Activated naive CD4-positive, alpha-beta T cell treated with anti-CD3 and anti-CD28 coated beads for 36 hours (primary cell): ENCODE data around the gene SURF6. TPM values are rescaled to one million over a fixed set of nuclear protein-coding genes. Genes with fewer than 3 reads are reported as not detected.
A peak's percentile ranks its signal among the peaks of the same experiment; 100 is the strongest.

Experiments used
- CTCF ChIA-PET: fragments of 350-600 bp; sonication (Branson Sonifier 250); formaldehyde crosslinking; loops from one replicate; lab custom pipeline; 2021; ENCODE audit warnings: antibody characterized with exemption; lab: Charles Lee
- DNase-seq: peaks from one replicate; pipeline ENCODE4 v3.0.0-alpha.2; 2020
- H3K27ac Mint-ChIP-seq: one replicate; pipeline ENCODE4 v1.8.0; 2021; ENCODE audit warnings: mild to moderate bottlenecking, mixed read lengths
- H3K27me3 Mint-ChIP-seq: one replicate; pipeline ENCODE4 v1.8.0; 2021; ENCODE audit warnings: low read depth, mixed read lengths
- H3K36me3 Mint-ChIP-seq: one replicate; pipeline ENCODE4 v1.8.0; 2021; ENCODE audit warnings: low read depth, mixed read lengths
- H3K4me1 Mint-ChIP-seq: one replicate; pipeline ENCODE4 v1.8.0; 2021; ENCODE audit warnings: low read depth, mixed read lengths
- H3K4me3 Mint-ChIP-seq: one replicate; pipeline ENCODE4 v1.8.0; 2021; ENCODE audit warnings: mild to moderate bottlenecking, moderate library complexity, mixed read lengths
- H3K9me3 Mint-ChIP-seq: one replicate; pipeline ENCODE4 v1.8.0; 2021; ENCODE audit warnings: mixed read lengths
- intact Hi-C: fragments of 100-400 bp; cut with micrococcal nuclease; formaldehyde crosslinking; loops from one replicate; pipeline ENCODE4 v1.15.1; 2023
- total RNA-seq, 2 experiments: library from RNA; stranded (reverse); gene quantifications; one replicate each; pipeline ENCODE4 v1.2.3, GENCODE V29; 2021

SURF6 gene
- total RNA-seq, 2 experiments from 2014 or later: 13.6 to 13.8 TPM

- H3K4me3 Mint-ChIP-seq: no peak overlapping the region
- peaks cover 81% of the 10 kb centered on the region for H3K36me3 Mint-ChIP-seq
- H3K4me1 Mint-ChIP-seq: peaks cover 50% of the 10 kb centered on the region
- no peaks in the 10 kb centered on the region for H3K27me3 Mint-ChIP-seq
- CTCF ChIA-PET: no interaction called here
- intact Hi-C loops: no loop called here
- no peaks in the 10 kb centered on the region for H3K9me3 Mint-ChIP-seq
- no peak for DNase-seq
- no peak overlapping the region for H3K27ac Mint-ChIP-seq
Measured at GRCh38 chr9:133367221-133367620, 31.2 kb upstream of the SURF6 start.

- H3K9me3 Mint-ChIP-seq: no peaks in the 10 kb centered on the region
- no peaks in the 10 kb centered on the region for H3K27me3 Mint-ChIP-seq
- CTCF ChIA-PET: interaction anchor here (0.7 kb wide), 1 partner anchor 71 kb away, joined by 3 read pairs; no protein-coding TSS in a partner anchor
- intact Hi-C loops: no loop called here
- no peak for DNase-seq
- peaks cover 45% of the 10 kb centered on the region for H3K4me1 Mint-ChIP-seq
- peaks cover 81% of the 10 kb centered on the region for H3K36me3 Mint-ChIP-seq
- no peak overlapping the region for H3K4me3 Mint-ChIP-seq
- no peak overlapping the region for H3K27ac Mint-ChIP-seq
Measured at GRCh38 chr9:133366435-133366834, 30.4 kb upstream of the SURF6 start.

GRCh38 chr9:133362359-133363044 lies 26.5 kb upstream of the SURF6 start:
- Mint-ChIP-seq H3K27ac (peak overlapping the region; percentile 90), H3K9me3 (no peaks in the 10 kb centered on the region), H3K4me1 (peaks cover 41% of the 10 kb centered on the region), H3K4me3 (no peak overlapping the region), H3K27me3 (no peaks in the 10 kb centered on the region), H3K36me3 (peaks cover 65% of the 10 kb centered on the region)
- intact Hi-C loops: no loop called here
- DNase-seq: no peak
- CTCF ChIA-PET: interaction anchor here (0.9 kb wide), 1 partner anchor 11 kb away, joined by 4 read pairs; no protein-coding TSS in a partner anchor

- H3K36me3 Mint-ChIP-seq: peaks cover 60% of the 10 kb centered on the region
- CTCF ChIA-PET: no interaction called here
- intact Hi-C loops: no loop called here
- H3K27me3 Mint-ChIP-seq: no peaks in the 10 kb centered on the region
- peak overlapping the region; percentile 90 for H3K27ac Mint-ChIP-seq
- no peak overlapping the region for H3K4me3 Mint-ChIP-seq
- no peaks in the 10 kb centered on the region for H3K9me3 Mint-ChIP-seq
- DNase-seq: no peak
- peaks cover 45% of the 10 kb centered on the region for H3K4me1 Mint-ChIP-seq
Measured at GRCh38 chr9:133361507-133362092, 25.6 kb upstream of the SURF6 start.

GRCh38 chr9:133360400-133361393 lies 24.7 kb upstream of the SURF6 start:
- Mint-ChIP-seq H3K27ac (peak overlapping the region; percentile 90), H3K36me3 (peaks cover 51% of the 10 kb centered on the region), H3K4me3 (no peak overlapping the region), H3K27me3 (no peaks in the 10 kb centered on the region), H3K4me1 (peaks cover 41% of the 10 kb centered on the region), H3K9me3 (no peaks in the 10 kb centered on the region)
- intact Hi-C loops: no loop called here
- CTCF ChIA-PET: interaction anchor here (0.7 to 1.4 kb wide), 7 partner anchors 10 to 498 kb away, joined by 3 to 4 read pairs (median 3); no protein-coding TSS in a partner anchor
- DNase-seq: peak; percentile 27

- CTCF ChIA-PET: interaction anchor here (0.7 to 6.0 kb wide), 7 partner anchors 13 to 497 kb away, joined by 3 to 48 read pairs (median 3); no protein-coding TSS in a partner anchor
- intact Hi-C loops: loop anchor here (5.0 kb wide), 1 partner anchor 128 kb away; no protein-coding TSS in a partner anchor
- peaks cover 41% of the 10 kb centered on the region for H3K36me3 Mint-ChIP-seq
- no peaks in the 10 kb centered on the region for H3K27me3 Mint-ChIP-seq
- peaks cover 50% of the 10 kb centered on the region for H3K4me1 Mint-ChIP-seq
- peak; percentile 46 for DNase-seq
- H3K27ac Mint-ChIP-seq: peak overlapping the region; percentile 90
- no peaks in the 10 kb centered on the region for H3K9me3 Mint-ChIP-seq
- peak overlapping the region; percentile 21 for H3K4me3 Mint-ChIP-seq
Measured at GRCh38 chr9:133359399-133360175, 23.6 kb upstream of the SURF6 start.

GRCh38 chr9:133357656-133358055 lies 21.7 kb upstream of the SURF6 start:
- Mint-ChIP-seq H3K4me3 (peak overlapping the region; percentile 75), H3K36me3 (peaks cover 25% of the 10 kb centered on the region), H3K9me3 (no peaks in the 10 kb centered on the region), H3K4me1 (peaks cover 52% of the 10 kb centered on the region), H3K27me3 (no peaks in the 10 kb centered on the region), H3K27ac (peak overlapping the region; percentile 62)
- no peak for DNase-seq
- intact Hi-C loops: loop anchor here (5.0 kb wide), 1 partner anchor 130 kb away; no protein-coding TSS in a partner anchor
- CTCF ChIA-PET: interaction anchor here (6.0 kb wide), 1 partner anchor 15 kb away, joined by 48 read pairs; no protein-coding TSS in a partner anchor

- H3K4me3 Mint-ChIP-seq: peak within 1 kb of the TSS; percentile 82
- H3K27ac Mint-ChIP-seq: peak within 1 kb of the TSS; percentile 81
Measured at GRCh38 chr9:133356391-133357091, 20.6 kb upstream of the SURF6 start, which contains the start of the genes SURF1 and SURF2. TSS of gene SURF1 (minus strand) at chr9:133356487. CDS start at chr9:133356453, 34 bp downstream. TSS of gene SURF2 (plus strand) at chr9:133356550. CDS start at chr9:133356593, 43 bp downstream.

GRCh38 chr9:133355881-133356357 lies 19.9 kb upstream of the SURF6 start:
- Mint-ChIP-seq H3K27ac (peak overlapping the region; percentile 81), H3K9me3 (no peaks in the 10 kb centered on the region), H3K27me3 (no peaks in the 10 kb centered on the region), H3K4me3 (peak overlapping the region; percentile 82), H3K36me3 (peaks cover 25% of the 10 kb centered on the region), H3K4me1 (peaks cover 48% of the 10 kb centered on the region)
- intact Hi-C loops: loop anchor here (1.0 to 5.0 kb wide), 3 partner anchors 8 to 131 kb away; partner anchors contain the start of genes MED22 and RPL7A
- DNase-seq: no peak
- CTCF ChIA-PET: interaction anchor here (0.7 to 6.0 kb wide), 9 partner anchors 9 to 86 kb away, joined by 3 to 48 read pairs (median 3); partner anchors contain the start of gene REXO4

More at GRCh38 chr9:133356391-133357091, 20.6 kb upstream of the SURF6 start, which contains the start of the genes SURF1 and SURF2:
- CTCF ChIA-PET: interaction anchor here (0.9 to 6.0 kb wide), 5 partner anchors 15 to 129 kb away, joined by 3 to 48 read pairs (median 3); no protein-coding TSS in a partner anchor
- Mint-ChIP-seq H3K4me1 (peaks cover 50% of the 10 kb centered on the region), H3K9me3 (no peaks in the 10 kb centered on the region), H3K27me3 (no peaks in the 10 kb centered on the region), H3K36me3 (peaks cover 23% of the 10 kb centered on the region)
- intact Hi-C loops: loop anchor here (1.0 to 5.0 kb wide), 3 partner anchors 8 to 131 kb away; partner anchors contain the start of genes MED22 and RPL7A
- peak; percentile 92 for DNase-seq

GRCh38 chr9:133354766-133355165 lies 18.8 kb upstream of the SURF6 start:
- peaks cover 49% of the 10 kb centered on the region for H3K4me1 Mint-ChIP-seq
- intact Hi-C loops: loop anchor here (5.0 kb wide), 1 partner anchor 133 kb away; no protein-coding TSS in a partner anchor
- H3K9me3 Mint-ChIP-seq: no peaks in the 10 kb centered on the region
- CTCF ChIA-PET: interaction anchor here (0.9 to 6.0 kb wide), 4 partner anchors 17 to 63 kb away, joined by 3 to 48 read pairs (median 3); partner anchors contain the start of gene REXO4
- DNase-seq: no peak
- H3K27me3 Mint-ChIP-seq: no peaks in the 10 kb centered on the region
- peaks cover 31% of the 10 kb centered on the region for H3K36me3 Mint-ChIP-seq
- peak overlapping the region; percentile 82 for H3K4me3 Mint-ChIP-seq
- no peak overlapping the region for H3K27ac Mint-ChIP-seq
